ENCODE data around the gene KCTD17.

DNA sequence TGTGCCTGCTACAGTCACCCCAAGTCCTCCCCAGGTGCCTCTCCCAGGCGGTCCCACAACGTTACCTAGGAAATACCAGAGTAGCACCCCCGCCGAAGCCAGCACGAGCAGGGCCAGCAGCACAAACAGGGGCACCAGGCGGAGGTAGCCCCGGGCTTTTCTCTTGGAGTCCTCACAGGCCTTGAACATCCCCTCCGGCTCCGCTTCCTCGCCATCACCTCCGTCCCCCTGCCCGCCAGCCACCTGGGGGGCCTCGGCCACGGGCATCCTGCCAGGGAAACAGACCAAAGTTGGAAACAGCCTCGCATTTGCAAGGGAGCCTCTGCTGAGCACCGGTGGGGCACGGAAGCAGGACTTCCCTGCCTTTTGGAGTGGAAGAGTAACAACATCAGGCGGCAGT lies 51.6 kb downstream of the KCTD17 start:
- TF ChIP-seq POLR2A (IDR thresholded peaks at IDR 0.05; ENCODE audit: low read depth, low read length), result no peak
- TF ChIP-seq POLR2AphosphoS5 (IDR thresholded peaks at IDR 0.05; ENCODE audit: low read depth, low read length), result no peak

All from GM12891 (cell line).